ENCODE data around the gene REM1.
"Not testable (repeated sequence)": the region's sequence is repeated elsewhere in the genome, so short reads cannot be mapped to it uniquely, and the experiment has no call there.

The REM1 gene

GRCh38 chr20:31516166-31516565, 41.1 kb downstream of the REM1 start:
- DNase-seq (ENCODE audit: insufficient read length, low spot score) (no peak), FAIRE-seq (no peak)
- no peak for TF ChIP-seq CTCF (IDR thresholded peaks at IDR 0.05; ENCODE audit: insufficient read depth, missing control alignments)

GRCh38 chr20:31516651-31517050, 41.6 kb downstream of the REM1 start:
- FAIRE-seq, result no peak
- no peak for DNase-seq (ENCODE audit: insufficient read length, low spot score)
- TF ChIP-seq CTCF (IDR thresholded peaks at IDR 0.05; ENCODE audit: insufficient read depth, missing control alignments), result no peak

GRCh38 chr20:31517373-31517772, 42.3 kb downstream of the REM1 start:
- peak; percentile 37 for TF ChIP-seq CTCF (IDR thresholded peaks at IDR 0.05; ENCODE audit: insufficient read depth, missing control alignments)
- DNase-seq (ENCODE audit: insufficient read length, low spot score) (peak; percentile 35), FAIRE-seq (no peak)

GRCh38 chr20:31521267-31521666, 46.2 kb downstream of the REM1 start:
- not testable (repeated sequence) for DNase-seq (ENCODE audit: insufficient read length, low spot score); FAIRE-seq

GRCh38 chr20:31522731-31523130, 47.6 kb downstream of the REM1 start:
- FAIRE-seq (no peak), DNase-seq (ENCODE audit: insufficient read length, low spot score) (no peak)
- TF ChIP-seq CTCF (IDR thresholded peaks at IDR 0.05; ENCODE audit: insufficient read depth, missing control alignments), result no peak

- FAIRE-seq (no peak), DNase-seq (ENCODE audit: insufficient read length, low spot score) (no peak)
- no peak for TF ChIP-seq CTCF (IDR thresholded peaks at IDR 0.05; ENCODE audit: insufficient read depth, missing control alignments)
Measured at GRCh38 chr20:31523361-31524283, 48.5 kb downstream of the REM1 start.

- no peak for DNase-seq (ENCODE audit: insufficient read length, low spot score)
- no peak for TF ChIP-seq CTCF (IDR thresholded peaks at IDR 0.05; ENCODE audit: insufficient read depth, missing control alignments)
- no peak for FAIRE-seq
Measured at GRCh38 chr20:31527266-31527665, 52.2 kb downstream of the REM1 start.

Measured in D721Med (cell line).